Gastrocnemius medialis (tissue), 4 donors: ENCODE results near the gene NPHS1. TPM values are rescaled to one million over a fixed set of nuclear protein-coding genes. Genes with fewer than 3 reads are reported as not detected.

Experiments used
- ATAC-seq, 2 donors: fragments of 150-250 bp; one replicate each; pipeline ENCODE4 v1.9.1; 2016
- DNase-seq, 2 donors: peaks; one replicate each; pipeline ENCODE4 v3.0.0-alpha.2; 2019
- H3K27ac ChIP-seq, 4 donors: fragments of 200-600 bp; sonication (generic); 1 replicate in 1 of 4; 2 replicates in 3 of 4; pipeline ENCODE4 v1.5.1; 2016 to 2018; ENCODE audit warnings: mild to moderate bottlenecking in 2 of 4, moderate library complexity in 1 of 4
- H3K27me3 ChIP-seq, 3 donors: fragments of 200-600 bp; sonication (generic) in 2 of 3; 1 replicate in 1 of 3; 2 replicates in 2 of 3; pipeline versions ENCODE4 v1.5.1 to v1.6.0; 2016 to 2019; ENCODE audit warnings: mild to moderate bottlenecking in 1 of 3, moderate library complexity in 1 of 3
- H3K36me3 ChIP-seq, 2 donors: fragments of 200-600 bp; sonication (generic) in 1 of 2; one replicate each; pipeline ENCODE4 v1.5.1; 2017 to 2018
- H3K4me1 ChIP-seq, 2 donors: fragments of 200-600 bp; sonication (generic) in 1 of 2; one replicate each; pipeline ENCODE4 v1.5.1; 2016 to 2017; ENCODE audit warnings: mild to moderate bottlenecking in 2 of 2
- H3K4me3 ChIP-seq, 4 donors: fragments of 200-600 bp; sonication (generic) in 3 of 4; 1 replicate in 1 of 4; 2 replicates in 3 of 4; pipeline ENCODE4 v1.5.1; 2016 to 2019; ENCODE audit warnings: mild to moderate bottlenecking in 2 of 4
- H3K9me3 ChIP-seq, 3 donors: fragments of 200-600 bp; sonication (generic) in 2 of 3; 1 replicate in 1 of 3; 2 replicates in 2 of 3; pipeline ENCODE4 v1.5.1; 2016 to 2019
- CTCF ChIP-seq, 5 experiments: fragments of 450-650 bp in 3 of 5; fragments of 200-600 bp in 2 of 5; sonication (generic) in 2 of 5; IDR thresholded peaks in 4 of 5; conservative IDR thresholded peaks in 1 of 5; 1 replicate in 4 of 5; 2 replicates in 1 of 5; pipeline ENCODE4 v1.5.1; 2016 to 2019; ENCODE audit warnings: antibody characterized with exemption in 5 of 5, mild to moderate bottlenecking in 3 of 5, moderate library complexity in 3 of 5
- POLR2A ChIP-seq, 2 donors: fragments of 450-650 bp; IDR thresholded peaks; one replicate each; pipeline ENCODE4 v1.6.1; 2017; ENCODE audit warnings: antibody characterized with exemption in 2 of 2, mild to moderate bottlenecking in 2 of 2, moderate library complexity in 2 of 2
- in situ Hi-C, 4 donors: fragments of 200-750 bp; cut with MboI; loops; one replicate each; pipeline versions ENCODE4 v1.15.0 to v1.8.0; 2017; ENCODE audit warnings: low sequenced_read_pairs in 4 of 4
- intact Hi-C: fragments of 100-400 bp; cut with DNase I; formaldehyde crosslinking; loops from one replicate; pipeline ENCODE4 v1.15.1; 2023; ENCODE audit warnings: low total_unique reads
- total RNA-seq, 4 donors: library from RNA; depleted of rRNA; stranded (reverse); fragments of >200 nt; gene quantifications; one replicate each; pipeline versions ENCODE4 v1.1.0 to v1.2.3, GENCODE V29; 2016

Gene NPHS1
- total RNA-seq, 4 donors from 2014 or later: not detected

DNA sequence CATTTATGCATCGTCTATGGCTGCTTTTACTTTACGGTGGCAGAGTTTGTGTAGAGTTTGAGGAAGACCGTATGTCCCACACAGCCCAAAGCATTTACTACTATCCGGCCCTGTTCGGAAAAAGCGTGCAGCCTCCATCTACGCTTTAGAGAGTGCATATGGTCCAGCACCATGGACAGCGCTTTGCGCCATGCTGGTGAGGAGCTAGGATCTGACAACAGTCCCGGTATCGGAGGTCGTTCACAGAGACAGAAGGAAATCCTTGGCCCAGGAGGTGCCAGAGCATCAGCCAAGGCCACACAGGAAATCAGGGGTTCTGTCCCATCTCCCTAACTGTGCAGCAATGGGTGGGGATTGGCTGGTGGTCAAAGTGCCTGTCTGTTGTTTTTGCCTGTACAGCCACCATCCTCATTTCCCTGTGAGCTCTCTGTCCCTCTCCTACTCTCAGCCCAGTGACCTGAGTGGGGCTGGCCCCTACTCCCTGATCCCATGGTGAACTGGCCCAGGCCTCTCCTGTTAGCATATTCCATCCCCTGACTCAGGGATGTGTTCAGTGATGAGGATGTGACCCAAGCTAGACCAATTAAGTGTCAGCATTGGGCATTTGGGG is 23.5 kb downstream of the NPHS1 start:
- no peaks in the 10 kb centered on the region for H3K9me3 ChIP-seq
- peaks cover 0 to 3% (median 2%) of the 10 kb centered on the region in 3 donors for H3K27me3 ChIP-seq

DNA sequence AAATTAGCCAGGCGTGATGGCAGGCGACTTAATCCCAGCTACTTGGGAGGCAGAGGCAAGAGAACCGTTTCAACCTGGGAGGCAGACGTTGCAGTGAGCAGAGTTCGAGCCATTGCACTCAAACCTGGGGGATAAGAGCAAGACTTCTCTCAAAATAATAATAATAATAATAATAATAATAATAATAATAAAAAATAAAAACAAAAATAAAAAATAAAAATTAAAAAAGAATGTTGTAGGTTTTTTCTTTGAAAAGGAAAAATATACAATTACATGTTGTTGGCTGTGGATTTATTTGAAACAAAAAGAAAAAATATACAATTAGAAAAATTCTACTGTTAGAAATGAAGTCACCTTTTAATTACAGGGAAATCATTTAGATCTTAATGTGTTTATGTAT is 28.2 kb downstream of the NPHS1 start:
- Histone ChIP-seq H3K27me3 (peaks cover 0 to 3% (median 3%) of the 10 kb centered on the region in 3 donors), H3K9me3 (no peaks in the 10 kb centered on the region), H3K4me1 (no peaks in the 10 kb centered on the region), H3K36me3 (no peaks in the 10 kb centered on the region), H3K27ac (no peak overlapping the region), H3K4me3 (no peak overlapping the region)
- intact Hi-C loops: no loop called here
- TF ChIP-seq POLR2A (IDR thresholded peaks at IDR 0.05) (no peak), CTCF (IDR thresholded peaks at IDR 0.05 in 4 of 5, conservative IDR thresholded peaks at IDR 0.05 in 1 of 5) (no peak)
- ATAC-seq (no peak), DNase-seq (no peak)
- in situ Hi-C loops: no loop called here

More for the DNA sequence above, 23.5 kb downstream of the NPHS1 start:
- Histone ChIP-seq H3K27ac (no peak overlapping the region), H3K4me1 (no peaks in the 10 kb centered on the region), H3K4me3 (no peak overlapping the region), H3K36me3 (no peaks in the 10 kb centered on the region)
- TF ChIP-seq CTCF (IDR thresholded peaks at IDR 0.05 in 4 of 5, conservative IDR thresholded peaks at IDR 0.05 in 1 of 5): no peak
- no peak for TF ChIP-seq POLR2A (IDR thresholded peaks at IDR 0.05)
- in situ Hi-C loops (no loop called here), intact Hi-C loops (no loop called here)
- no peak for ATAC-seq
- DNase-seq: no peak

DNA sequence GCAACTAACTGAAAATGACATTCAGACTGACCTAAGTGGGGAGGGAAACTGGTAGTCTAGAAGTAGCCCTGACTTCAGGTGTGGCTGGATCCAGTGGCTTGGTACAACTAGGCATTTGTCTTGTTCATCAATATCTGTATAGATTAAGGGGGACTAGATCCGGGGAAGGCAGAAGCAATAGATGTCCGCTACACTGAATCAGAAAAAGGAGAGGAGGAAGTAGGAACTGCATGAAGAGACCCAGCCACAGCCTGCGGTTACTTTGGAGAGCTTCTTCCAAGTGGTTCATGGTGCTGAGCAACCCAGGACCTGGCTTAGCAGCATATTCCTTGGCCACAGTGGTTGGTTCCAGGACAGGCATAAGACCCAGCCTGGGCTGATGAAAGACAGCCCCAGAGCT is 29.7 kb downstream of the NPHS1 start:
- no peak overlapping the region for H3K27ac ChIP-seq
- H3K36me3 ChIP-seq: no peaks in the 10 kb centered on the region
- no peaks in the 10 kb centered on the region for H3K4me1 ChIP-seq
- H3K4me3 ChIP-seq: no peak overlapping the region
- no peak for DNase-seq
- intact Hi-C loops: no loop called here
- TF ChIP-seq CTCF (IDR thresholded peaks at IDR 0.05 in 4 of 5, conservative IDR thresholded peaks at IDR 0.05 in 1 of 5) (no peak), POLR2A (IDR thresholded peaks at IDR 0.05) (no peak)
- in situ Hi-C loops: no loop called here
- no peaks in the 10 kb centered on the region for H3K9me3 ChIP-seq
- ATAC-seq: no peak
- H3K27me3 ChIP-seq: peaks cover 0 to 10% (median 3%) of the 10 kb centered on the region in 3 donors

DNA sequence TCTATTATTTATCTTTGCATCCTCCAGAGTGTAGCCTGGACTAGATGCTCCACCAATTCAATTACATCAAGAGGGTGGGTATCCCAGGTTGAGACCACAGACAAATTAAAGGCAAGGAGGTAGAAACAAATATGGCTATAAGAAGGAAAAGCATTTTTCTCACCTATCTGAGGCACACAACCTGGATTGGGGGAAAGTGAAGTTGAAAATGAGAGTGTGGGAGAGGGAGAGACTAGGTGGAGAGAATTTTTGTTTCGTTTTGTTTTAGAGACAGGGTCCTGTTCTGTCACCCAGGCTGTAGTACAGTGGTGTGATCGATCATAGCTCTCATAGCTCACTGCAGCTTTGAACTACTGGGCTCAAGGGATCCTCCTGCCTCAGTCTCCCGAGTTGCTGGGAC is 33.9 kb downstream of the NPHS1 start:
- Histone ChIP-seq H3K27ac (no peak overlapping the region), H3K27me3 (peaks cover 0 to 8% (median 8%) of the 10 kb centered on the region in 3 donors), H3K9me3 (no peaks in the 10 kb centered on the region), H3K4me1 (no peaks in the 10 kb centered on the region), H3K4me3 (no peak overlapping the region), H3K36me3 (no peaks in the 10 kb centered on the region)
- no peak for DNase-seq
- no peak for TF ChIP-seq CTCF (IDR thresholded peaks at IDR 0.05 in 4 of 5, conservative IDR thresholded peaks at IDR 0.05 in 1 of 5)
- TF ChIP-seq POLR2A (IDR thresholded peaks at IDR 0.05): no peak
- no peak for ATAC-seq
- in situ Hi-C loops: no loop called here
- intact Hi-C loops: no loop called here

DNA sequence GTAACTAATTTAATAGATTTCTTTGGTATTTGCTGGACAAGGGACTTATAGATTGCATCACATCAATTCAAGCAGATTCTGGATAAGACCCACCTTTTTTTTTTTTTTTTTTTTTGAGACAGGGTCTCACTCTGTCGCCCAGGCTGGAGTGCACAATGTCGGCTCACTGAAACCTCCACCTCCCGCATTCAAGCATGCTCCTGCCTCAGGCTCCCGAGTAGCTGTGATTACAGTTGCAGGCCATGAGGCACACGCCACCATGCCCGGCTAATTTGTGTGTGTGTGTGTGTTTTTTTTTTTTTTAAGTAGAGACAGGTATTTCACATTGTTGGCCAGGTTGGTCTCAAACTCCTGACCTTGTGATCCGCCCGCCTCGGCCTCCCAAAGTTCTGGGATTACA is 35.5 kb downstream of the NPHS1 start:
- in situ Hi-C loops (no loop called here), intact Hi-C loops (no loop called here)
- TF ChIP-seq CTCF (IDR thresholded peaks at IDR 0.05 in 4 of 5, conservative IDR thresholded peaks at IDR 0.05 in 1 of 5) (no peak), POLR2A (IDR thresholded peaks at IDR 0.05) (no peak)
- Histone ChIP-seq H3K4me3 (no peak overlapping the region), H3K36me3 (no peaks in the 10 kb centered on the region), H3K27ac (no peak overlapping the region), H3K27me3 (peaks cover 0 to 12% (median 8%) of the 10 kb centered on the region in 3 donors), H3K9me3 (no peaks in the 10 kb centered on the region), H3K4me1 (no peaks in the 10 kb centered on the region)
- DNase-seq (no peak), ATAC-seq (no peak)
